Astrocyte of the spinal cord (primary cell): ENCODE measurements around the gene C2orf76.

Source experiments
- DNase-seq: peaks from one replicate; pipeline ENCODE4 v3.0.0; 2011; ENCODE audit warnings: low read depth, low spot score
- H3K4me3 ChIP-seq: 2 replicates; pipeline ENCODE4 v1.5.1; 2011; ENCODE audit warnings: low read depth, mild to moderate bottlenecking, low read length, moderate library complexity
- in situ Hi-C: cut with HindIII; loops from 2 replicates; pipeline ENCODE4 v1.10.0; 2017; ENCODE audit warnings: low sequenced_read_pairs
- TF ChIP-seq, protein P1 (sequence below): IDR thresholded peaks from 2 replicates; pipeline ENCODE4 v1.5.1; 2012; ENCODE audit warnings: low read depth, mild to moderate bottlenecking, low read length, inconsistent platforms

Gene C2orf76

DNA sequence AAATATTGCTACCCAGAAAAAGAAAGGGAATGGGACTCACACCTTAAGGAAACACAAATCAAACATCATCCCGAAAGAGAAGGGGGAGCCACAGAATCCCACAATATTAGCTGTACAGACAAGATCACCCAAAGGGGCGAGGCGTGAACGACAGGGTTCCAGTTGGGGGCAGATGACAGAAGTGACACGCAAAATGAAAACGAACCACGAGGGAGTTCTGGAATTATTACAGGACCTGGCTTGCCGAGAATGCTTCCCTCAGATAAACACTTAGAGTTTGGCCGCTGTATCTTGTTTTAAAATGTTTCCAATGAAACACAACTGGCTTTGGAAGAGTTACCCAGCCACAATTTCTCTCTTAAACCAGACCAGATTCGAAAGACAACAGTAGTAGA is 60.4 kb downstream of the C2orf76 start:
- H3K4me3 ChIP-seq, result no peak overlapping the region
- TF ChIP-seq, protein P1, sequence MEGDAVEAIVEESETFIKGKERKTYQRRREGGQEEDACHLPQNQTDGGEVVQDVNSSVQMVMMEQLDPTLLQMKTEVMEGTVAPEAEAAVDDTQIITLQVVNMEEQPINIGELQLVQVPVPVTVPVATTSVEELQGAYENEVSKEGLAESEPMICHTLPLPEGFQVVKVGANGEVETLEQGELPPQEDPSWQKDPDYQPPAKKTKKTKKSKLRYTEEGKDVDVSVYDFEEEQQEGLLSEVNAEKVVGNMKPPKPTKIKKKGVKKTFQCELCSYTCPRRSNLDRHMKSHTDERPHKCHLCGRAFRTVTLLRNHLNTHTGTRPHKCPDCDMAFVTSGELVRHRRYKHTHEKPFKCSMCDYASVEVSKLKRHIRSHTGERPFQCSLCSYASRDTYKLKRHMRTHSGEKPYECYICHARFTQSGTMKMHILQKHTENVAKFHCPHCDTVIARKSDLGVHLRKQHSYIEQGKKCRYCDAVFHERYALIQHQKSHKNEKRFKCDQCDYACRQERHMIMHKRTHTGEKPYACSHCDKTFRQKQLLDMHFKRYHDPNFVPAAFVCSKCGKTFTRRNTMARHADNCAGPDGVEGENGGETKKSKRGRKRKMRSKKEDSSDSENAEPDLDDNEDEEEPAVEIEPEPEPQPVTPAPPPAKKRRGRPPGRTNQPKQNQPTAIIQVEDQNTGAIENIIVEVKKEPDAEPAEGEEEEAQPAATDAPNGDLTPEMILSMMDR, result no peak
- in situ Hi-C loops, result no loop called here
- no peak for DNase-seq

DNA sequence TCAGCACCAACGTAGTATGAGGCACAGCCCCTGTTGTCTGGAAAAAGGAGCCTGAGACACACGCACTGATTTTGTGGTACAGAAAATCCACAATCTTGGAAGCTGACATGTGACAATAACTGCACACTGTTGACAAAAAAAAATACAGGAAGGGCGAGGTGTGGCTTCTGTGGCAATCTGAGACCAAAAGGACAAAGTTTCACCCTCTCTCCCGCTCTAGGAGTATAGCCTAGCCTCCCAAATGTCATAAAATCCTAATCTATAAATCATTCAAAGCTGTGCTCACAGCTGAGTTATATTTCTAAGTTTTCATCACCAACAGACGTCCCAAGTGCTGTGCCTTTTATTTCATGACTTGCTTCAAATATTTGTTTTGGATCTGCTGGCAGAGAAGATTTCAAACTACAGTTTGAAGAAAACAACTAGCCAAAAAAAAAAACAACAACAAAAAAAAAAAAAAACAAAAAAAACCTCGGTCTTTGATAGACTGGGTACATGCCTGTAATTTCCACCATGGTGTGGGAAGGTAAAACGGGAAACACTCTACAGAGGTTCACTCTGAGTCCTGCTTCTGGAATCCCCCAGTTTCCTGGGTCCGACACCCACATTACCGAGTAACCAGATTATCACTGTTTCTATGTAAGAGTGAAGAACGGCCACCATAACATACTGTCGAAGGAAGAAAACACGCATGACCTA is 61.0 kb downstream of the C2orf76 start:
- no peak for DNase-seq
- TF ChIP-seq, protein P1, result no peak
- in situ Hi-C loops, result no loop called here
- H3K4me3 ChIP-seq, result no peak overlapping the region

DNA sequence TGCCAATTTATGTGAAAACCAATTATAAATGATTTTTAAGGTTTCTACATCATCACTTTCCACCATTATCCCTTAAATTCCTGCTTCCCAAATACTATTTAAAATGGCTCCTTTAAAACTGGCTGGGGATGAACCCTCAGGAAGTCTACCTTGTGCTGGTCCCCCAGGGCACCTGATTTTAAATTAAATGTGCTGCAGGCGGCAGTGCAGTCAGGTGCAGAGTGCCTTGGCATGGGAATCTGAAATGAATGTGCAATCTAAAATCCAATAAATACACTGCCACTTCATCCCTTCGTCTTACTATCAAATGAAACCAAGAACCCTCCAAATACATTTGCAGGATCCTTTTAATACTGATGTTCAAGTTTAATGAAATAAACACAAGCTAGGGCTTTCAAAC is 61.8 kb downstream of the C2orf76 start:
- TF ChIP-seq, protein P1, result no peak
- in situ Hi-C loops, result no loop called here

DNA sequence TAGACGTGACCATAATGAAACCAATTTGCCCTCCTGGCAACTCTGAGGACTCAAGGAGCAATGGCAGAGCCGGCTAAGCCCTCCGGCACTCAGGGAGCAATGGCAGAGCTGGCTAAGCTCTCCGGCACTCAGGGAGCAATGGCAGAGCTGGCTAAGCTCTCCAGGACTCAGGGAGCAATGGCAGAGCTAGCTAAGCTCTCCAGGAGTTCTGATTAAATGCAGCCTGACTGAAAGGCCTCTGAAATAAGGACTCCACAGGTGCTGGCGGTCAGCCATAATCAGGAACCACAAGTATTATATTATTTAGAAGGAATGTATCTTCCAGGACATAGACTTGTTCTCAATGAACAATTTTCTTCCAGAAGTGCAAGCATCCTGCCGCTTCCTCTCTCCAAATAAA is 65.2 kb downstream of the C2orf76 start:
- peak; percentile 80 for DNase-seq
- no peak overlapping the region for H3K4me3 ChIP-seq
- in situ Hi-C loops, result no loop called here
- TF ChIP-seq, protein P1, result no peak

More for the DNA sequence above, 61.8 kb downstream of the C2orf76 start:
- H3K4me3 ChIP-seq, result no peak overlapping the region
- DNase-seq, result no peak

DNA sequence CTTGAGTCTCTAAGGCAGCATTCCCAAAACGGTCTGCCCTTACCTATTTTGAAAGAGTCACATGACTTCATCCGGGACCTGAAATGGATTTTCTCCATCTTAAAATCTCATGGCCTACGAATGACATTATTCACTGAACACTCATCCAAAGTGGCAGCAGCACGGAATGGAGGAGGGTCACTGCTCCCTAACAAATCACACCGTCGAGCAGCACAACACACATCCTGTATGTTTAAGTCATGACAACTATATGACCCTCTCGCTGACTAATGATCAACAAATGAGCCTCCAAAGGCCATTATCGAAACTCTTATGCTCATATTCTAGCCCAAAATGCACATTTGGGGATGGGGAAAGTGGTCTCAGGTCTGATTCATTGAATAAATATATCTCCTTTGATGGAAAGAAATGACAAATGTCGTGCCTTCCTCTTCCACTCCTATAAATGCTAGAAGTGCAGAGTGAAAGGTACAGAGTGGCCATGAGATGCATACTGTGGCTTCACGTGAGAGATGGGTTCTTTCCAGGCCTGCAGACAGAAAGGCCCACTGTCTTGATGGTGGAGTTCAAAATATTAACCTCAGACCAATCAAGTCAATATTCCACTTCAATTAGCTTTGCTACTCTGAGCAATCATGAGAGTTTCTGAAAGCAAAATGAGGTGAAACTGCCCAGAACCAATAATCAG is 70.8 kb downstream of the C2orf76 start:
- no peak overlapping the region for H3K4me3 ChIP-seq
- TF ChIP-seq, protein P1, result no peak
- in situ Hi-C loops, result no loop called here
- no peak for DNase-seq

DNA sequence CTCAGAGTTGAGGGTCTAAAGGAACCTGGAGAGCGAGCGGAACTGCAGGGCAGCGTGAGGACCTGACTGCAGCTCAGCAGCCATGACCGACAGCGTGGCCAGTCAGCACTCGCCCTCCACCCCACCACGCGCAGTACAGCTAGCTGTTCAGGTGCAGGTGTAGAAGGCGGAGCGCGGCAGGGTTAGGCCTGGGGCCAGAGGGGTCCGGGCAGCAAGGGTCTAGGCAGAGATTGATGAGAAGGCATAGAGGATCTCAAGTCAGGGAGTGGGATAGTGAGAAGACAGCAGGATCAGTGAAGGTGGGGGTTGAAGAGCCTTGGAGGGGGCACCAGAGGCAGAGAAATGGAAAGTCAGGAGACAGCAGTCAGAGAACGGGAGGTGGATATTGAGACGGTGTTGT is 72.0 kb downstream of the C2orf76 start:
- TF ChIP-seq, protein P1, result no peak
- in situ Hi-C loops, result no loop called here

More for the DNA sequence above, 72.0 kb downstream of the C2orf76 start:
- no peak for DNase-seq
- H3K4me3 ChIP-seq, result no peak overlapping the region
